HG02642 (cell line): Measurements from ENCODE around the gene PRKG1.
"Not testable (repeated sequence)": the region's sequence is repeated elsewhere in the genome, so short reads cannot be mapped to it uniquely, and the experiment has no call there.

Source experiments
- ATAC-seq: cut with Tn5 transposase; IDR thresholded peaks from one replicate; pipeline ENCODE4 v1.9.1; 2021; ENCODE audit warnings: mild to moderate bottlenecking; ENCODE audit not compliant: unreplicated experiment, poor library complexity

PRKG1 gene

GRCh38 chr10:51528527-51528926 lies 454.2 kb downstream of the PRKG1 start:
- no peak for ATAC-seq

- ATAC-seq = no peak
Observed at GRCh38 chr10:51530541-51530940, 456.3 kb downstream of the PRKG1 start.

GRCh38 chr10:51532044-51532443 lies 457.8 kb downstream of the PRKG1 start:
- ATAC-seq = no peak

GRCh38 chr10:51542853-51543252 lies 468.6 kb downstream of the PRKG1 start:
- no peak for ATAC-seq

- no peak for ATAC-seq
Observed at GRCh38 chr10:51544933-51545332, 470.6 kb downstream of the PRKG1 start.

GRCh38 chr10:51547941-51548340 lies 473.7 kb downstream of the PRKG1 start:
- ATAC-seq = no peak

GRCh38 chr10:51552879-51553278 lies 478.6 kb downstream of the PRKG1 start:
- no peak for ATAC-seq

- ATAC-seq = no peak
Observed at GRCh38 chr10:51564896-51565510, 490.7 kb downstream of the PRKG1 start.

GRCh38 chr10:51567271-51567670 lies 493.0 kb downstream of the PRKG1 start:
- no peak for ATAC-seq

- ATAC-seq = no peak
Observed at GRCh38 chr10:51569467-51569866, 495.2 kb downstream of the PRKG1 start.

- no peak for ATAC-seq
Observed at GRCh38 chr10:51574248-51575048, 500.2 kb downstream of the PRKG1 start.

GRCh38 chr10:51581196-51581595 lies 506.9 kb downstream of the PRKG1 start:
- ATAC-seq = not testable (repeated sequence)

- ATAC-seq = no peak
Observed at GRCh38 chr10:51583976-51584375, 509.7 kb downstream of the PRKG1 start.

GRCh38 chr10:51585742-51586141 lies 511.5 kb downstream of the PRKG1 start:
- ATAC-seq = no peak

GRCh38 chr10:51588984-51589383 lies 514.7 kb downstream of the PRKG1 start:
- no peak for ATAC-seq

- ATAC-seq = no peak
Observed at GRCh38 chr10:51590818-51591217, 516.5 kb downstream of the PRKG1 start.

GRCh38 chr10:51596695-51597094 lies 522.4 kb downstream of the PRKG1 start:
- no peak for ATAC-seq

- ATAC-seq = no peak
Observed at GRCh38 chr10:51599647-51600046, 525.4 kb downstream of the PRKG1 start.

- ATAC-seq = no peak
Observed at GRCh38 chr10:51602326-51602725, 528.0 kb downstream of the PRKG1 start.

GRCh38 chr10:51604579-51604978 lies 530.3 kb downstream of the PRKG1 start:
- ATAC-seq = no peak

GRCh38 chr10:51606825-51607462 lies 532.7 kb downstream of the PRKG1 start:
- no peak for ATAC-seq
